OCI-LY3 (cell line): ENCODE results near the gene PDE4D.

ENCODE experiments used
- EZH2phosphoT487 ChIP-seq: fragments of 200-600 bp; shearing (Covaris generic); IDR thresholded peaks from 2 replicates; pipeline ENCODE4 v1.6.1; 2018; ENCODE audit warnings: antibody characterized with exemption, mixed run types, low read depth
- TF ChIP-seq, protein P1 (sequence below): fragments of 200-600, 300-600 bp; sonication (generic); IDR thresholded peaks from 2 replicates; pipeline ENCODE4 v1.5.1; 2014; ENCODE audit warnings: antibody characterized with exemption, low read length, low read depth

DNA sequence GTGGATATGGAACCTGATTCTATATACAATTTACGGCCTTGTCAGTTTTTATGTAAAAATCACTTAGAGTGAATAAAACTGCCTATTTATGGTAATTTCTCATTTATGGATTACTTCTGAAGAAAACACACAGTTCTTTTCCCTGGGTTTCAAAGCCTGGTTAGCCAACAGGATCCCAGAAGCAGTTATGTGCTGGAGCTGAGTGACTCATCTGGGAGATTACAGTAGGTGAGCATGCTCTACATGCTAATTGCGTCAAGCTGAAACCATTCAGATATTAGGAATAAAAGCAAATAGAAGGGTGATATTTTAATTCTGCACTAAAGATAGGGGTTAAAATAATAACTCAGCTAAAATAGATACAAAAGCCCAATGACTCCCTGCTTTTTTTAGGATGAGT is 47.8 kb downstream of the PDE4D start:
- TF ChIP-seq EZH2phosphoT487 = no peak
- TF ChIP-seq, protein P1, sequence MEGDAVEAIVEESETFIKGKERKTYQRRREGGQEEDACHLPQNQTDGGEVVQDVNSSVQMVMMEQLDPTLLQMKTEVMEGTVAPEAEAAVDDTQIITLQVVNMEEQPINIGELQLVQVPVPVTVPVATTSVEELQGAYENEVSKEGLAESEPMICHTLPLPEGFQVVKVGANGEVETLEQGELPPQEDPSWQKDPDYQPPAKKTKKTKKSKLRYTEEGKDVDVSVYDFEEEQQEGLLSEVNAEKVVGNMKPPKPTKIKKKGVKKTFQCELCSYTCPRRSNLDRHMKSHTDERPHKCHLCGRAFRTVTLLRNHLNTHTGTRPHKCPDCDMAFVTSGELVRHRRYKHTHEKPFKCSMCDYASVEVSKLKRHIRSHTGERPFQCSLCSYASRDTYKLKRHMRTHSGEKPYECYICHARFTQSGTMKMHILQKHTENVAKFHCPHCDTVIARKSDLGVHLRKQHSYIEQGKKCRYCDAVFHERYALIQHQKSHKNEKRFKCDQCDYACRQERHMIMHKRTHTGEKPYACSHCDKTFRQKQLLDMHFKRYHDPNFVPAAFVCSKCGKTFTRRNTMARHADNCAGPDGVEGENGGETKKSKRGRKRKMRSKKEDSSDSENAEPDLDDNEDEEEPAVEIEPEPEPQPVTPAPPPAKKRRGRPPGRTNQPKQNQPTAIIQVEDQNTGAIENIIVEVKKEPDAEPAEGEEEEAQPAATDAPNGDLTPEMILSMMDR = no peak
